HG03571 (cell line): ENCODE data around the gene DHRS9.
"Not testable (repeated sequence)": the region's sequence is repeated elsewhere in the genome, so short reads cannot be mapped to it uniquely, and the experiment has no call there.

ENCODE experiments used
- ATAC-seq: cut with Tn5 transposase; IDR thresholded peaks from one replicate; pipeline ENCODE4 v1.9.1; 2021; ENCODE audit not compliant: unreplicated experiment

Gene DHRS9

DNA sequence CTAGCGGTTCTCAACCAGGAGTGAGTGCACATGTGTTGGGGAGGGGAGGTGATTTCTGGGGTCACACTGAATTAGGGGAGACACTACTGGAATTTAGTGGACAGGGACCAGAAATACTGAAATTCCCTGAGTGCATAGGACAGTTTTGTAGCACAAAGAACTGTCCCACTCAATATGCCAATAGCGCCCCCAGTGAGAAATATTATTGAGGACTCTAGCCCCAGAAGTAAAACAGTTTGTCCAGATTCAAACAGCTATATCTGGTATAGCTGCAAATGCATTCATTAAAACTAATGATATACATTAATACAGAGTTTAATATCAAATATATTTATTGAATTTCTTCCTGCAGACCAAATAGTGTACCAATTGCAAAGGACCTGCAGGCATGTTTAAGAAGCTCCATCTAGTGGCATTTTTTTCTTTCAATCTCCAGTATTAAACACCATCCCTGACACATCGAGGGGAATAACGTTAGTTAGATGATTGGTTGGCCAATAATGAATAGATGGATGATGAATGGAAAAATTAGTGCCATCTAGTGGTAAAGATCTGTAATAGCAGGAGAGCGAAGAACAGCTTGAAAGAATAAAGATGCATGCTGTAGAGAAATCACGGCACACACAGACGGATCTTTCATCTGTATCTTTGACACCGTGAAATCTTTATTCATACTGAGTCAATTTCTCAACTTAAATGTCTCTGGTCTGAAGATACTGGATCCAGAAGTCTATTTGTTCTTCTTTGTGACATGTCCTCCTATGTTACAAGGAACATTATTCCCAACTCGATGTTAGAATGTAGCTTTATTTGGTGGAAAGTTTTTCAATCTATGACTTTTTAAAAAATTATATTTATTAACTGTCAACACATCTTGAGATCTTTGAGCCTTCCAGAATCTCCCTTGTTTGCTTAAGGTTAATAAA, 62.5 kb downstream of the DHRS9 start:
- ATAC-seq, result no peak

DNA sequence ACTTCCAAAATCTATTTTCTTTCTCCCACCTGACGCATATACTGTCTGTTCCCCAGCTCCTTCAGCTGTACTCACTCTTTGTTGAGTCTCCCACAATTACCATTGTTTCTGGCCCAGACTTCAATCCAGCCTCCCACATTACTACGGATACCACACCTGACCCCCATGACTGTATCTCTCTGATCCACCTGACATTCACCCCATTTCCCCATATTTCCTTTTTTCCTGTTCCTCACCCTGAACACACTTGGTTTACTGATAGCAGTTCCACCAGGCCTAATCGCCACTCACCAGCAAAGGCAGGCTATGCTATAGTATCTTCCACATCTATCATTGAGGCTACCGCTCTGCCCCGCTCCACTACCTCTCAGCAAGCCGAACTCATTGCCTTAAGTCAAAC, 64.9 kb downstream of the DHRS9 start:
- ATAC-seq, result not testable (repeated sequence)

GRCh38 chr2:169136428-169136827, 67.1 kb downstream of the DHRS9 start:
- not testable (repeated sequence) for ATAC-seq

GRCh38 chr2:169136885-169137534, 67.6 kb downstream of the DHRS9 start:
- no peak for ATAC-seq

DNA sequence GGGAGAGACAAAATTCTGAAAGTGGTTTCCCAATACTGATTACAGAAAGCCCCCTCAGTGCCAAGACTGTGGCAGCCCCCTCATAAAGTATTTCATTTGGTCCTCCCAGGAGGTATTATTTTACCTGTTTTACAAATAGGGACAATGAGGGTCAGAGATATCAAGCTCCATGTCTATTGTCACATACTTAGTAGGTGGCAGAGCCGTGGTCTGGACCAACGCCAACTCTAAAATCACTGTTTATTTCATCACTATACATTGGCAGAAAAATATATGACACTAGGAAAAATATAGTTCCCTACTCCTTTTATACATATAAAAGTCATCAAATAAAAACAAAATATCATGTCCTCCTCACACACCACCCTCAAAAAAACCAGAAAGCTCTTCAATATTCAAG, 68.6 kb downstream of the DHRS9 start:
- ATAC-seq, result no peak

GRCh38 chr2:169139145-169139544, 69.8 kb downstream of the DHRS9 start:
- ATAC-seq, result no peak

- no peak for ATAC-seq
These were observed 70.8 kb downstream of the DHRS9 start for GRCh38 chr2:169139993-169140767.

GRCh38 chr2:169141713-169142352, 72.5 kb downstream of the DHRS9 start:
- peak; percentile 61 for ATAC-seq

DNA sequence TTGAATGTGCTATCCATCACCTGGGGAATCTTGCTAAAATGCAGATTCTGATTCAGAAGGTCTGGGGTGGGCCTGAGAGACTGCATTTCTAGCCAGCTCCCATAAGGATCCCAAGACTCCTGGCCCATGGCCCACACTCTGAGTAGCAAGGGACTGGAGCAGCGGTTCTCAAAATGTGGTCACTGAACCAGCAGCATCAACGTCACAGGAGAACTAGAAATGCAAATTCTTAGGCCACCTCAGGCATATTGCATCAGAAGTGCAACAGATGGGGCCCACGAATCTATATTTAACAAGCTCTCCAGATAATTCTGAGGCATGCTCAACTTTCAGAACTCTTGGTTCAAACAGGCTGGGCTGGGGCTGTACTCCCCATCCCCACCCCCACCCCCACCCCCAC, 74.6 kb downstream of the DHRS9 start:
- ATAC-seq, result no peak
